ENCODE data around the gene MAPKAPK2.

DNA sequence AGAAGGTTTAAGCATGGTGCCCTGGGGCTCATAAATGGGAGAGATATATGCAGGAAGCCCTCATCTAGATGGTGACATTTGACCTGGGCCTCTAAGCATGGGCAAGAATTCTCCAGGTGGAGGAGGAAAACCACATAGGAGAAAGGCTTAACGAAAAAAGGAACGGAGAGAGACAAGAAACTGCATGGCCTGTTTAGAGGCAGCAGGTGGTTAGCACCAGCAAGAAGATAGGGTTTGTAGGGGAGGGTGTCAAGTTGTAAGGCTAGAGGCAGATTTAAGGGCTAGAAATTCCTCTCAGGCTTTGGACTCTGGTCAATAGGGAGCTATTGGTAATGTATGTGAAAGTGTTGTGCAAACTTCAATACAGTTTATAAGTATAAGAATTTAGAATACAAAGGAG is 8.2 kb upstream of the MAPKAPK2 start:
- TF ChIP-seq, protein P1, sequence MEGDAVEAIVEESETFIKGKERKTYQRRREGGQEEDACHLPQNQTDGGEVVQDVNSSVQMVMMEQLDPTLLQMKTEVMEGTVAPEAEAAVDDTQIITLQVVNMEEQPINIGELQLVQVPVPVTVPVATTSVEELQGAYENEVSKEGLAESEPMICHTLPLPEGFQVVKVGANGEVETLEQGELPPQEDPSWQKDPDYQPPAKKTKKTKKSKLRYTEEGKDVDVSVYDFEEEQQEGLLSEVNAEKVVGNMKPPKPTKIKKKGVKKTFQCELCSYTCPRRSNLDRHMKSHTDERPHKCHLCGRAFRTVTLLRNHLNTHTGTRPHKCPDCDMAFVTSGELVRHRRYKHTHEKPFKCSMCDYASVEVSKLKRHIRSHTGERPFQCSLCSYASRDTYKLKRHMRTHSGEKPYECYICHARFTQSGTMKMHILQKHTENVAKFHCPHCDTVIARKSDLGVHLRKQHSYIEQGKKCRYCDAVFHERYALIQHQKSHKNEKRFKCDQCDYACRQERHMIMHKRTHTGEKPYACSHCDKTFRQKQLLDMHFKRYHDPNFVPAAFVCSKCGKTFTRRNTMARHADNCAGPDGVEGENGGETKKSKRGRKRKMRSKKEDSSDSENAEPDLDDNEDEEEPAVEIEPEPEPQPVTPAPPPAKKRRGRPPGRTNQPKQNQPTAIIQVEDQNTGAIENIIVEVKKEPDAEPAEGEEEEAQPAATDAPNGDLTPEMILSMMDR (IDR thresholded peaks at IDR 0.05; ENCODE audit: poor library complexity): no peak
- no peak for TF ChIP-seq EZH2 (IDR thresholded peaks at IDR 0.05; ENCODE audit: borderline replicate concordance)

Measured in hepatocyte (in vitro differentiated cells).